Tibial nerve (tissue), 4 donors: Measurements from ENCODE around the gene IFI27L1.

ENCODE experiments used
- EP300 ChIP-seq, 2 donors: sonication (generic); formaldehyde crosslinking; IDR thresholded peaks; one replicate each; pipeline ENCODE4 v1.6.1; 2017; ENCODE audit warnings: antibody characterized with exemption in 2 of 2, mild to moderate bottlenecking in 1 of 2
- POLR2A ChIP-seq, 2 donors: fragments of 450-650 bp; IDR thresholded peaks; one replicate each; pipeline ENCODE4 v1.6.1; 2017; ENCODE audit warnings: antibody characterized with exemption in 2 of 2, mild to moderate bottlenecking in 2 of 2, moderate library complexity in 2 of 2
- TF ChIP-seq, protein P1 (sequence below), 5 experiments: fragments of 200-600 bp in 3 of 5; fragments of 450-650 bp in 2 of 5; sonication (generic) in 3 of 5; IDR thresholded peaks; one replicate each; pipeline ENCODE4 v1.5.1; 2016 to 2019; ENCODE audit warnings: antibody characterized with exemption in 5 of 5, mild to moderate bottlenecking in 3 of 5, moderate library complexity in 2 of 5

DNA sequence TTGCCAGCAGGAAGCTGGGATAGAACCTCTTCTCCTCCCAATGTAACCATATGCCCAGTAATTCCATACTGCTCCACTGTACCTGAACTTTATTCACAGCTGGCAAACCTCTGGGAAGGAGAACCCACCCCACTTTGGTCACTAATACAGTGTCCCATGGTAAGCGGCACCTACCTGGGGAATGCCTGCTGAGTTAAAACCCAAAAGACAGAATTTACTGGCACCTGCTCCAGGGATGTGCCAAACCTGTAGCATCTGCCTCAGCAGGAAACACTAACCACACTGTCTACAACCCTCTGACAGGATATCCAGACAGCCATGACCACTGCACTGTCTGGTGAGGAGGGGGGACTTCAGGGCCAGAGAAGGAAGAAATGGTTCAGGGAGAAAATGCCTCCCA is 26.7 kb upstream of the IFI27L1 start:
- TF ChIP-seq POLR2A (IDR thresholded peaks at IDR 0.05): no peak
- TF ChIP-seq EP300 (IDR thresholded peaks at IDR 0.05): no peak
- TF ChIP-seq, protein P1, sequence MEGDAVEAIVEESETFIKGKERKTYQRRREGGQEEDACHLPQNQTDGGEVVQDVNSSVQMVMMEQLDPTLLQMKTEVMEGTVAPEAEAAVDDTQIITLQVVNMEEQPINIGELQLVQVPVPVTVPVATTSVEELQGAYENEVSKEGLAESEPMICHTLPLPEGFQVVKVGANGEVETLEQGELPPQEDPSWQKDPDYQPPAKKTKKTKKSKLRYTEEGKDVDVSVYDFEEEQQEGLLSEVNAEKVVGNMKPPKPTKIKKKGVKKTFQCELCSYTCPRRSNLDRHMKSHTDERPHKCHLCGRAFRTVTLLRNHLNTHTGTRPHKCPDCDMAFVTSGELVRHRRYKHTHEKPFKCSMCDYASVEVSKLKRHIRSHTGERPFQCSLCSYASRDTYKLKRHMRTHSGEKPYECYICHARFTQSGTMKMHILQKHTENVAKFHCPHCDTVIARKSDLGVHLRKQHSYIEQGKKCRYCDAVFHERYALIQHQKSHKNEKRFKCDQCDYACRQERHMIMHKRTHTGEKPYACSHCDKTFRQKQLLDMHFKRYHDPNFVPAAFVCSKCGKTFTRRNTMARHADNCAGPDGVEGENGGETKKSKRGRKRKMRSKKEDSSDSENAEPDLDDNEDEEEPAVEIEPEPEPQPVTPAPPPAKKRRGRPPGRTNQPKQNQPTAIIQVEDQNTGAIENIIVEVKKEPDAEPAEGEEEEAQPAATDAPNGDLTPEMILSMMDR (IDR thresholded peaks at IDR 0.05): no peak
